ENCODE data around the gene GADD45G. TPM values are rescaled to one million over a fixed set of nuclear protein-coding genes. Genes with fewer than 3 reads are reported as not detected.

GADD45G gene
- total RNA-seq, 2 experiments from 2014 or later = not detected

- peaks cover 5% of the 10 kb centered on the region; the same call in 1 of the 2 replicates for H3K9me3 ChIP-seq (ENCODE audit: low read length)
- no peaks in the 10 kb centered on the region for H3K4me1 ChIP-seq (ENCODE audit: insufficient read depth, low read length, poor library complexity, severe bottlenecking)
- H3K4me2 ChIP-seq (ENCODE audit: low read length) = no peak overlapping the region
- BruUV-seq (replicated peaks) = no TSS peak
- H3K79me2 ChIP-seq (ENCODE audit: insufficient read depth, low read depth, low read length) = no peaks in the 10 kb centered on the region
- no peak overlapping the region for H3K27ac ChIP-seq (ENCODE audit: low read depth, low read length, poor library complexity, severe bottlenecking)
- TF ChIP-seq CTCF (conservative IDR thresholded peaks at IDR 0.05; ENCODE audit: low read length) = no peak
- TF ChIP-seq EZH2phosphoT487 (IDR thresholded peaks at IDR 0.05; ENCODE audit: borderline replicate concordance, low read depth, low read length) = no peak
- ChIA-PET POLR2A (interaction anchor here (0.7 kb wide), 1 partner anchor 44 kb away, joined by 3 read pairs; no protein-coding TSS in a partner anchor), CTCF (ENCODE audit: unreplicated experiment) (no interaction called here)
- intact Hi-C loops (cut with micrococcal nuclease; ENCODE audit: unreplicated experiment) = no loop called here
- H3K9me2 ChIP-seq (ENCODE audit: insufficient read depth, low read length) = no peaks in the 10 kb centered on the region
- H4K20me1 ChIP-seq (ENCODE audit: insufficient read depth, low read length) = no peaks in the 10 kb centered on the region
- no peaks in the 10 kb centered on the region for H3K36me3 ChIP-seq (ENCODE audit: insufficient read depth, low read length)
- no peak overlapping the region for H2AFZ ChIP-seq (ENCODE audit: low read length)
- DNase-seq (ENCODE audit: low spot score) = no peak
- H3K4me3 ChIP-seq (ENCODE audit: low read depth, low read length, poor library complexity, severe bottlenecking) = no peak overlapping the region
These were observed 18.5 kb upstream of the GADD45G start for GRCh38 chr9:89586311-89586710.

- Histone ChIP-seq H3K4me2 (ENCODE audit: low read length) (no peak overlapping the region), H3K27ac (ENCODE audit: low read depth, low read length, poor library complexity, severe bottlenecking) (no peak overlapping the region), H3K9me2 (ENCODE audit: insufficient read depth, low read length) (no peaks in the 10 kb centered on the region), H3K79me2 (ENCODE audit: insufficient read depth, low read depth, low read length) (no peaks in the 10 kb centered on the region), H3K4me1 (ENCODE audit: insufficient read depth, low read length, poor library complexity, severe bottlenecking) (no peaks in the 10 kb centered on the region), H3K36me3 (ENCODE audit: insufficient read depth, low read length) (no peaks in the 10 kb centered on the region), H4K20me1 (ENCODE audit: insufficient read depth, low read length) (no peaks in the 10 kb centered on the region), H2AFZ (ENCODE audit: low read length) (no peak overlapping the region), H3K9me3 (ENCODE audit: low read length) (peaks cover 5% of the 10 kb centered on the region; the same call in 1 of the 2 replicates), H3K4me3 (ENCODE audit: low read depth, low read length, poor library complexity, severe bottlenecking) (no peak overlapping the region)
- no peak for DNase-seq (ENCODE audit: low spot score)
- ChIA-PET CTCF (ENCODE audit: unreplicated experiment) (no interaction called here), POLR2A (interaction anchor here (1.1 kb wide), 1 partner anchor 11 kb away, joined by 3 read pairs; no protein-coding TSS in a partner anchor)
- intact Hi-C loops (cut with micrococcal nuclease; ENCODE audit: unreplicated experiment) = no loop called here
- no TSS peak for BruUV-seq (replicated peaks)
- no peak for TF ChIP-seq EZH2phosphoT487 (IDR thresholded peaks at IDR 0.05; ENCODE audit: borderline replicate concordance, low read depth, low read length)
- no peak for TF ChIP-seq CTCF (conservative IDR thresholded peaks at IDR 0.05; ENCODE audit: low read length)
These were observed 16.4 kb upstream of the GADD45G start for GRCh38 chr9:89588271-89588879.

GRCh38 chr9:89590415-89590814 is 14.4 kb upstream of the GADD45G start:
- Histone ChIP-seq H3K36me3 (ENCODE audit: insufficient read depth, low read length) (no peaks in the 10 kb centered on the region), H2AFZ (ENCODE audit: low read length) (no peak overlapping the region), H3K4me3 (ENCODE audit: low read depth, low read length, poor library complexity, severe bottlenecking) (no peak overlapping the region), H3K4me1 (ENCODE audit: insufficient read depth, low read length, poor library complexity, severe bottlenecking) (no peaks in the 10 kb centered on the region), H3K4me2 (ENCODE audit: low read length) (no peak overlapping the region), H3K27ac (ENCODE audit: low read depth, low read length, poor library complexity, severe bottlenecking) (no peak overlapping the region), H3K9me3 (ENCODE audit: low read length) (peaks cover 4% of the 10 kb centered on the region; the same call in 1 of the 2 replicates), H3K79me2 (ENCODE audit: insufficient read depth, low read depth, low read length) (no peaks in the 10 kb centered on the region), H4K20me1 (ENCODE audit: insufficient read depth, low read length) (no peaks in the 10 kb centered on the region), H3K9me2 (ENCODE audit: insufficient read depth, low read length) (no peaks in the 10 kb centered on the region)
- ChIA-PET POLR2A (no interaction called here), CTCF (ENCODE audit: unreplicated experiment) (no interaction called here)
- BruUV-seq (replicated peaks) = no TSS peak
- intact Hi-C loops (cut with micrococcal nuclease; ENCODE audit: unreplicated experiment) = loop anchor here (10.0 kb wide), 1 partner anchor 1164 kb away; no protein-coding TSS in a partner anchor
- DNase-seq (ENCODE audit: low spot score) = no peak
- TF ChIP-seq CTCF (conservative IDR thresholded peaks at IDR 0.05; ENCODE audit: low read length) (no peak), EZH2phosphoT487 (IDR thresholded peaks at IDR 0.05; ENCODE audit: borderline replicate concordance, low read depth, low read length) (no peak)

Measured in OCI-LY7 (cell line).